CD8-positive, alpha-beta memory T cell (primary cell): ENCODE results near the gene IL1F10. TPM values are rescaled to one million over a fixed set of nuclear protein-coding genes. Genes with fewer than 3 reads are reported as not detected.

ENCODE experiments used
- CTCF ChIA-PET: fragments of 350-600 bp; sonication (Branson Sonifier 250); formaldehyde crosslinking; loops from one replicate; lab custom pipeline; 2021; ENCODE audit warnings: antibody characterized with exemption; lab: Charles Lee
- POLR2A ChIA-PET: fragments of 350-600 bp; sonication (Branson Sonifier 250); formaldehyde crosslinking; loops from one replicate; lab custom pipeline; 2021; ENCODE audit warnings: antibody characterized with exemption; lab: Charles Lee
- DNase-seq, 5 donors: peaks; one replicate each; pipeline versions ENCODE4 v3.0.0 to v3.0.0-alpha.2; 2020 to 2022; ENCODE audit warnings: mixed read lengths in 1 of 5
- H3K27ac ChIP-seq: one replicate; pipeline ENCODE4 v1.7.0; 2013; ENCODE audit warnings: low read depth, mild to moderate bottlenecking, low read length, moderate library complexity
- H3K27me3 ChIP-seq: 2 replicates; pipeline ENCODE4 v1.7.0; 2013; ENCODE audit warnings: low read length, mild to moderate bottlenecking; ENCODE audit not compliant: insufficient read depth, poor library complexity, severe bottlenecking
- H3K36me3 ChIP-seq: 2 replicates; pipeline ENCODE4 v1.7.0; 2013; ENCODE audit warnings: mild to moderate bottlenecking, low read length, moderate library complexity; ENCODE audit not compliant: insufficient read depth
- H3K4me1 ChIP-seq: 2 replicates; pipeline ENCODE4 v1.7.0; 2013; ENCODE audit warnings: mild to moderate bottlenecking, low read length, moderate library complexity; ENCODE audit not compliant: insufficient read depth
- H3K4me3 ChIP-seq: 2 replicates; pipeline ENCODE4 v1.7.0; 2013; ENCODE audit warnings: mild to moderate bottlenecking, low read length
- H3K9me3 ChIP-seq: 2 replicates; pipeline ENCODE4 v1.7.0; 2013; ENCODE audit warnings: mild to moderate bottlenecking, low read length
- H3K27ac Mint-ChIP-seq, 8 donors: one replicate each; pipeline ENCODE4 v1.8.0; 2020 to 2021; ENCODE audit warnings: mixed read lengths in 8 of 8, mild to moderate bottlenecking in 6 of 8, inconsistent platforms in 3 of 8, moderate library complexity in 3 of 8
- H3K27me3 Mint-ChIP-seq, 2 donors: one replicate each; pipeline ENCODE4 v1.8.0; 2020 to 2021; ENCODE audit warnings: mixed read lengths in 2 of 2, mild to moderate bottlenecking in 1 of 2, moderate library complexity in 1 of 2
- H3K36me3 Mint-ChIP-seq, 3 donors: one replicate each; pipeline ENCODE4 v1.8.0; 2020 to 2021; ENCODE audit warnings: mixed read lengths in 3 of 3, inconsistent platforms in 1 of 3, mild to moderate bottlenecking in 1 of 3
- H3K4me1 Mint-ChIP-seq, 3 donors: one replicate each; pipeline ENCODE4 v1.8.0; 2020 to 2021; ENCODE audit warnings: mixed read lengths in 3 of 3, inconsistent platforms in 1 of 3, mild to moderate bottlenecking in 1 of 3
- H3K4me3 Mint-ChIP-seq, 7 donors: one replicate each; pipeline ENCODE4 v1.8.0; 2020 to 2021; ENCODE audit warnings: mixed read lengths in 7 of 7, mild to moderate bottlenecking in 6 of 7, moderate library complexity in 4 of 7, inconsistent platforms in 2 of 7
- H3K9me3 Mint-ChIP-seq, 5 donors: one replicate each; pipeline ENCODE4 v1.8.0; 2020 to 2022; ENCODE audit warnings: mixed read lengths in 5 of 5, mild to moderate bottlenecking in 3 of 5, moderate library complexity in 2 of 5, inconsistent platforms in 1 of 5
- polyA plus RNA-seq: library from polyadenylated mRNA; unstranded; fragments of 300-500 nt; fragmentation: Illumina TruSeq; gene quantifications from one replicate; pipeline ENCODE4 v1.2.3, GENCODE V29; 2021
- total RNA-seq, 2 experiments: library from RNA; stranded (reverse); gene quantifications; one replicate each; pipeline ENCODE4 v1.2.3, GENCODE V29; 2021

The IL1F10 gene
- total and polyA plus RNA-seq, 3 experiments from 2014 or later: not detected

GRCh38 chr2:113052396-113052917 is 15.3 kb upstream of the IL1F10 start, which contains the start of gene IL36B:
IL36B (minus strand) TSS chr2:113052867.
- H3K9me3 ChIP-seq: peaks cover 4% of the 10 kb centered on the region
- peaks cover 0 to 3% (median 0%) of the 10 kb centered on the region in 3 donors for H3K36me3 Mint-ChIP-seq
- H3K9me3 Mint-ChIP-seq: peaks cover 0 to 14% (median 11%) of the 10 kb centered on the region in 5 donors
- POLR2A ChIA-PET: no interaction called here
- no peak for DNase-seq
- H3K4me3 Mint-ChIP-seq: no peak within 1 kb of the TSS
- H3K4me3 ChIP-seq: no peak within 1 kb of the TSS
- no peak within 1 kb of the TSS for H3K27ac ChIP-seq
- no peak within 1 kb of the TSS for H3K27ac Mint-ChIP-seq
- no peaks in the 10 kb centered on the region for H3K36me3 ChIP-seq
- CTCF ChIA-PET: no interaction called here
- H3K27me3 Mint-ChIP-seq: peaks cover 9 to 19% of the 10 kb centered on the region in 2 donors
- no peaks in the 10 kb centered on the region for H3K4me1 ChIP-seq
- H3K4me1 Mint-ChIP-seq: peaks cover 2 to 8% (median 4%) of the 10 kb centered on the region in 3 donors
- no peaks in the 10 kb centered on the region for H3K27me3 ChIP-seq

GRCh38 chr2:113053666-113054065 is 14.1 kb upstream of the IL1F10 start:
- H3K4me3 ChIP-seq: no peak overlapping the region
- H3K4me1 ChIP-seq: no peaks in the 10 kb centered on the region
- no peak overlapping the region for H3K27ac ChIP-seq
- POLR2A ChIA-PET: no interaction called here
- Mint-ChIP-seq H3K27me3 (peaks cover 9 to 16% of the 10 kb centered on the region in 2 donors), H3K4me1 (peaks cover 2 to 8% (median 4%) of the 10 kb centered on the region in 3 donors), H3K4me3 (no peak overlapping the region), H3K36me3 (peaks cover 0 to 3% (median 0%) of the 10 kb centered on the region in 3 donors), H3K9me3 (peaks cover 0 to 14% (median 11%) of the 10 kb centered on the region in 5 donors), H3K27ac (no peak overlapping the region)
- no peaks in the 10 kb centered on the region for H3K36me3 ChIP-seq
- CTCF ChIA-PET: no interaction called here
- H3K9me3 ChIP-seq: peaks cover 4% of the 10 kb centered on the region
- DNase-seq: no peak
- no peaks in the 10 kb centered on the region for H3K27me3 ChIP-seq

GRCh38 chr2:113054066-113054465 is 13.7 kb upstream of the IL1F10 start:
- Mint-ChIP-seq H3K36me3 (peaks cover 0 to 3% (median 0%) of the 10 kb centered on the region in 3 donors), H3K9me3 (peaks cover 0 to 14% (median 11%) of the 10 kb centered on the region in 5 donors), H3K27ac (no peak overlapping the region), H3K27me3 (peaks cover 9 to 13% of the 10 kb centered on the region in 2 donors), H3K4me3 (no peak overlapping the region), H3K4me1 (peaks cover 2 to 8% (median 4%) of the 10 kb centered on the region in 3 donors)
- peaks cover 4% of the 10 kb centered on the region for H3K9me3 ChIP-seq
- CTCF ChIA-PET: no interaction called here
- DNase-seq: no peak
- POLR2A ChIA-PET: no interaction called here
- no peaks in the 10 kb centered on the region for H3K36me3 ChIP-seq
- no peak overlapping the region for H3K27ac ChIP-seq
- H3K27me3 ChIP-seq: no peaks in the 10 kb centered on the region
- H3K4me1 ChIP-seq: no peaks in the 10 kb centered on the region
- H3K4me3 ChIP-seq: no peak overlapping the region

GRCh38 chr2:113056521-113056920 is 11.2 kb upstream of the IL1F10 start:
- H3K27ac Mint-ChIP-seq: no peak overlapping the region
- Histone ChIP-seq H3K36me3 (no peaks in the 10 kb centered on the region), H3K27ac (no peak overlapping the region), H3K27me3 (no peaks in the 10 kb centered on the region), H3K4me3 (no peak overlapping the region), H3K9me3 (peaks cover 4% of the 10 kb centered on the region), H3K4me1 (no peaks in the 10 kb centered on the region)
- POLR2A ChIA-PET: no interaction called here
- no peaks in the 10 kb centered on the region for H3K36me3 Mint-ChIP-seq
- no peak overlapping the region for H3K4me3 Mint-ChIP-seq
- peaks cover 2 to 8% (median 4%) of the 10 kb centered on the region in 3 donors for H3K4me1 Mint-ChIP-seq
- peaks cover 0 to 14% (median 9%) of the 10 kb centered on the region in 5 donors for H3K9me3 Mint-ChIP-seq
- H3K27me3 Mint-ChIP-seq: peaks cover 9 to 10% of the 10 kb centered on the region in 2 donors
- CTCF ChIA-PET: no interaction called here
- no peak for DNase-seq

GRCh38 chr2:113057117-113057516 is 10.7 kb upstream of the IL1F10 start:
- Histone ChIP-seq H3K9me3 (peaks cover 4% of the 10 kb centered on the region), H3K4me1 (no peaks in the 10 kb centered on the region), H3K36me3 (no peaks in the 10 kb centered on the region), H3K4me3 (no peak overlapping the region), H3K27ac (no peak overlapping the region), H3K27me3 (no peaks in the 10 kb centered on the region)
- Mint-ChIP-seq H3K4me3 (no peak overlapping the region), H3K27me3 (peaks cover 11% of the 10 kb centered on the region in 2 donors), H3K36me3 (no peaks in the 10 kb centered on the region), H3K4me1 (peaks cover 2 to 8% (median 4%) of the 10 kb centered on the region in 3 donors), H3K9me3 (peaks cover 0 to 14% (median 9%) of the 10 kb centered on the region in 5 donors), H3K27ac (no peak overlapping the region)
- POLR2A ChIA-PET: no interaction called here
- no peak for DNase-seq
- CTCF ChIA-PET: no interaction called here

GRCh38 chr2:113058411-113058994 is 9.3 kb upstream of the IL1F10 start:
- Histone ChIP-seq H3K4me1 (no peaks in the 10 kb centered on the region), H3K27ac (no peak overlapping the region), H3K27me3 (no peaks in the 10 kb centered on the region), H3K36me3 (no peaks in the 10 kb centered on the region), H3K9me3 (peaks cover 4% of the 10 kb centered on the region), H3K4me3 (no peak overlapping the region)
- ChIA-PET CTCF (no interaction called here), POLR2A (no interaction called here)
- DNase-seq: no peak
- no peak overlapping the region for H3K27ac Mint-ChIP-seq
- peaks cover 3 to 14% of the 10 kb centered on the region in 2 donors for H3K27me3 Mint-ChIP-seq
- no peaks in the 10 kb centered on the region for H3K36me3 Mint-ChIP-seq
- peaks cover 0 to 6% (median 1%) of the 10 kb centered on the region in 3 donors for H3K4me1 Mint-ChIP-seq
- peaks cover 0 to 14% (median 9%) of the 10 kb centered on the region in 5 donors for H3K9me3 Mint-ChIP-seq
- no peak overlapping the region for H3K4me3 Mint-ChIP-seq

- Mint-ChIP-seq H3K9me3 (peaks cover 0 to 12% (median 9%) of the 10 kb centered on the region in 5 donors), H3K36me3 (no peaks in the 10 kb centered on the region), H3K4me1 (no peaks in the 10 kb centered on the region), H3K27ac (no peak within 1 kb of the TSS), H3K4me3 (no peak within 1 kb of the TSS), H3K27me3 (peaks cover 3 to 17% of the 10 kb centered on the region in 2 donors)
- Histone ChIP-seq H3K4me3 (no peak within 1 kb of the TSS), H3K27ac (no peak within 1 kb of the TSS), H3K27me3 (no peaks in the 10 kb centered on the region), H3K4me1 (no peaks in the 10 kb centered on the region), H3K36me3 (no peaks in the 10 kb centered on the region), H3K9me3 (no peaks in the 10 kb centered on the region)
- ChIA-PET CTCF (no interaction called here), POLR2A (no interaction called here)
- DNase-seq: no peak
These were observed 8.5 kb upstream of the IL1F10 start, which contains the start of gene IL36RN for GRCh38 chr2:113058998-113059960. IL36RN (plus strand) TSS chr2:113059198; CDS start chr2:113059439, 241 bp downstream.
